Caco-2 (cell line): Measurements from ENCODE around the gene PHB1. TPM values are rescaled to one million over a fixed set of nuclear protein-coding genes. Genes with fewer than 3 reads are reported as not detected.
"Not testable (repeated sequence)": the region's sequence is repeated elsewhere in the genome, so short reads cannot be mapped to it uniquely, and the experiment has no call there.

Source experiments
- BruUV-seq: library from RNA; stranded (reverse); fragments of 400-500 nt; replicated peaks from 2 replicates; lab custom pipeline; 2021; lab: Mats Ljungman, UMichigan
- CTCF ChIA-PET: fragments of 300-600 bp; sonication (Branson Sonifier 250); formaldehyde crosslinking; loops from one replicate; lab custom pipeline; 2022; ENCODE audit warnings: antibody characterized with exemption; lab: Charles Lee
- POLR2A ChIA-PET: fragments of 300-600 bp; sonication (Branson Sonifier 250); formaldehyde crosslinking; loops from one replicate; lab custom pipeline; 2022; ENCODE audit warnings: antibody characterized with exemption; lab: Charles Lee
- DNase-seq, 2 experiments: peaks; one replicate each; pipeline versions ENCODE4 v3.0.0 to v3.0.0-alpha.2; 2020 to 2022
- H3K27me3 ChIP-seq: replicated peaks from 2 replicates; pipeline ENCODE4 v1.6.0; 2011; ENCODE audit warnings: low read length; ENCODE audit not compliant: control insufficient read depth, insufficient read depth
- H3K36me3 ChIP-seq: 2 replicates; pipeline ENCODE4 v1.5.1; 2011; ENCODE audit warnings: low read length; ENCODE audit not compliant: control insufficient read depth, insufficient read depth
- H3K4me1 ChIP-seq: fragments of 250-450 bp; sonication (Bioruptor Pico); 2 replicates; pipeline ENCODE4 v1.5.1; 2020; ENCODE audit warnings: mild to moderate bottlenecking
- H3K4me3 ChIP-seq: 2 replicates; pipeline ENCODE4 v1.5.1; 2011; ENCODE audit warnings: low read depth, mild to moderate bottlenecking, control low read depth, low read length
- H3K9me3 ChIP-seq: fragments of 250-450 bp; sonication (Bioruptor Pico); 2 replicates; pipeline ENCODE4 v1.5.1; 2020; ENCODE audit warnings: mild to moderate bottlenecking, moderate library complexity
- H3K27ac Mint-ChIP-seq: one replicate; pipeline ENCODE4 v1.8.0; 2022; ENCODE audit warnings: mixed read lengths; ENCODE audit not compliant: unreplicated experiment
- H3K27me3 Mint-ChIP-seq: one replicate; pipeline ENCODE4 v1.8.0; 2022; ENCODE audit warnings: mixed read lengths; ENCODE audit not compliant: insufficient read depth, unreplicated experiment
- H3K36me3 Mint-ChIP-seq: one replicate; pipeline ENCODE4 v1.8.0; 2022; ENCODE audit warnings: mild to moderate bottlenecking, mixed read lengths; ENCODE audit not compliant: insufficient read depth, unreplicated experiment
- H3K4me1 Mint-ChIP-seq: one replicate; pipeline ENCODE4 v1.8.0; 2022; ENCODE audit warnings: low read depth, mixed read lengths; ENCODE audit not compliant: unreplicated experiment
- H3K4me3 Mint-ChIP-seq: one replicate; pipeline ENCODE4 v1.8.0; 2022; ENCODE audit warnings: mild to moderate bottlenecking, moderate library complexity, mixed read lengths; ENCODE audit not compliant: unreplicated experiment
- H3K9me3 Mint-ChIP-seq: one replicate; pipeline ENCODE4 v1.8.0; 2022; ENCODE audit warnings: mixed read lengths; ENCODE audit not compliant: unreplicated experiment
- CTCF ChIP-seq, 2 experiments: fragments of 200-600 bp in 1 of 2; IDR thresholded peaks; 1 replicate in 1 of 2; 2 replicates in 1 of 2; pipeline versions ENCODE4 v1.5.1 to v1.8.0; 2011 to 2022; ENCODE audit warnings: antibody characterized with exemption in 1 of 2, control low read depth in 1 of 2, inconsistent platforms in 1 of 2, low read depth in 1 of 2, low read length in 1 of 2, mild to moderate bottlenecking in 1 of 2, moderate library complexity in 1 of 2; ENCODE audit not compliant: insufficient read depth in 1 of 2, severe bottlenecking in 1 of 2, unreplicated experiment in 1 of 2
- intact Hi-C: fragments of 100-400 bp; cut with micrococcal nuclease; formaldehyde crosslinking; loops from one replicate; pipeline ENCODE4 v1.10.0; 2022; ENCODE audit not compliant: unreplicated experiment
- total RNA-seq: library from RNA; stranded (reverse); gene quantifications from 2 replicates; pipeline ENCODE4 v1.2.3, GENCODE V29; 2022

The PHB1 gene
- total RNA-seq, 1 experiment from 2014 or later, result 761 TPM

GRCh38 chr17:49433000-49433694, 18.5 kb upstream of the PHB1 start:
- Histone ChIP-seq H3K4me3 (no peak overlapping the region), H3K4me1 (no peaks in the 10 kb centered on the region), H3K9me3 (0 out of 2 replicates have a peak, but pooled peaks cover 3% of the 10 kb centered on the region), H3K27me3 (peaks cover 2% of the 10 kb centered on the region; the same call in 1 of the 2 replicates), H3K36me3 (no peaks in the 10 kb centered on the region)
- peak in 1 of 2 experiments; percentile 40 for DNase-seq
- Mint-ChIP-seq H3K4me1 (no peaks in the 10 kb centered on the region), H3K4me3 (no peak overlapping the region), H3K36me3 (no peaks in the 10 kb centered on the region), H3K9me3 (no peaks in the 10 kb centered on the region), H3K27me3 (peaks cover 26% of the 10 kb centered on the region), H3K27ac (no peak overlapping the region)
- ChIA-PET CTCF (interaction anchor here (0.6 to 4.0 kb wide), 4 partner anchors 25 to 125 kb away, joined by 3 to 35 read pairs (median 4); no protein-coding TSS in a partner anchor), POLR2A (interaction anchor here (0.5 kb wide), 1 partner anchor 554 kb away, joined by 4 read pairs; no protein-coding TSS in a partner anchor)
- intact Hi-C loops, result no loop called here
- TF ChIP-seq CTCF (IDR thresholded peaks at IDR 0.05; ENCODE audit: insufficient read depth in 1 of 2, low read depth in 1 of 2, low read length in 1 of 2, severe bottlenecking in 1 of 2, unreplicated experiment in 1 of 2), result no peak
- BruUV-seq, result no TSS peak

- Mint-ChIP-seq H3K27me3 (peaks cover 24% of the 10 kb centered on the region), H3K4me3 (no peak overlapping the region), H3K36me3 (no peaks in the 10 kb centered on the region), H3K27ac (no peak overlapping the region), H3K9me3 (no peaks in the 10 kb centered on the region), H3K4me1 (no peaks in the 10 kb centered on the region)
- Histone ChIP-seq H3K27me3 (peaks cover 2% of the 10 kb centered on the region; the same call in 1 of the 2 replicates), H3K9me3 (0 out of 2 replicates have a peak, but pooled peaks cover 3% of the 10 kb centered on the region), H3K4me1 (no peaks in the 10 kb centered on the region), H3K36me3 (no peaks in the 10 kb centered on the region), H3K4me3 (no peak overlapping the region)
- CTCF ChIA-PET, result interaction anchor here (1.0 kb wide), 1 partner anchor 17 kb away, joined by 5 read pairs; the partner anchor contains the start of gene PHB1
- intact Hi-C loops, result no loop called here
- POLR2A ChIA-PET, result no interaction called here
- TF ChIP-seq CTCF (IDR thresholded peaks at IDR 0.05; ENCODE audit: insufficient read depth in 1 of 2, low read depth in 1 of 2, low read length in 1 of 2, severe bottlenecking in 1 of 2, unreplicated experiment in 1 of 2), result no peak
- no TSS peak for BruUV-seq
- peak in 1 of 2 experiments; percentile 42 for DNase-seq
Measured at GRCh38 chr17:49431743-49432142, 17.1 kb upstream of the PHB1 start.

- H3K4me3 Mint-ChIP-seq, result no peak overlapping the region
- no TSS peak for BruUV-seq
- peaks cover 33% of the 10 kb centered on the region for H3K9me3 Mint-ChIP-seq
- H3K27ac Mint-ChIP-seq, result no peak overlapping the region
- CTCF ChIA-PET, result interaction anchor here (0.7 kb wide), 1 partner anchor 145 kb away, joined by 3 read pairs; no protein-coding TSS in a partner anchor
- no peak for DNase-seq
- H3K4me1 Mint-ChIP-seq, result no peaks in the 10 kb centered on the region
- peaks cover 40% of the 10 kb centered on the region for H3K9me3 ChIP-seq
- TF ChIP-seq CTCF (IDR thresholded peaks at IDR 0.05; ENCODE audit: insufficient read depth in 1 of 2, low read depth in 1 of 2, low read length in 1 of 2, severe bottlenecking in 1 of 2, unreplicated experiment in 1 of 2), result no peak
- H3K4me3 ChIP-seq, result no peak overlapping the region
- no peaks in the 10 kb centered on the region for H3K36me3 Mint-ChIP-seq
- peaks cover 12% of the 10 kb centered on the region for H3K27me3 Mint-ChIP-seq
- POLR2A ChIA-PET, result no interaction called here
- H3K4me1 ChIP-seq, result no peaks in the 10 kb centered on the region
- no peaks in the 10 kb centered on the region for H3K27me3 ChIP-seq
- no peaks in the 10 kb centered on the region for H3K36me3 ChIP-seq
- intact Hi-C loops, result no loop called here
Measured at GRCh38 chr17:49425004-49425286, 10.3 kb upstream of the PHB1 start.

GRCh38 chr17:49424276-49425003, 9.8 kb upstream of the PHB1 start:
- CTCF ChIA-PET, result interaction anchor here (0.7 kb wide), 1 partner anchor 146 kb away, joined by 3 read pairs; no protein-coding TSS in a partner anchor
- intact Hi-C loops, H3K4me3 Mint-ChIP-seq: not testable (repeated sequence)

More at GRCh38 chr17:49424276-49425003, 9.8 kb upstream of the PHB1 start:
- H3K36me3 Mint-ChIP-seq, BruUV-seq, H3K4me1 ChIP-seq, POLR2A ChIA-PET, H3K36me3 ChIP-seq, H3K27ac Mint-ChIP-seq, H3K27me3 ChIP-seq, H3K4me1 Mint-ChIP-seq, H3K4me3 ChIP-seq: not testable (repeated sequence)
- peaks cover 35% of the 10 kb centered on the region for H3K9me3 Mint-ChIP-seq
- peaks cover 39% of the 10 kb centered on the region for H3K9me3 ChIP-seq
- peaks cover 12% of the 10 kb centered on the region for H3K27me3 Mint-ChIP-seq
- DNase-seq, result peak in 1 of 2 experiments; percentile 23
